GM12878 (cell line): ENCODE results near the gene FAM89A.

Experiments
- ASH2L ChIP-seq: fragments of 300-600, 200-600 bp; sonication (generic); IDR thresholded peaks from 2 replicates; pipeline ENCODE4 v1.6.1; 2017; ENCODE audit warnings: low read depth, mild to moderate bottlenecking, borderline replicate concordance
- EZH2 ChIP-seq: IDR thresholded peaks from 2 replicates; pipeline ENCODE4 v1.6.1; 2012; ENCODE audit warnings: low read depth, mild to moderate bottlenecking, control low read depth, inconsistent platforms, low read length, borderline replicate concordance; ENCODE audit not compliant: control insufficient read depth
- FOXK2 ChIP-seq: fragments of 450-650 bp; IDR thresholded peaks from 2 replicates; pipeline ENCODE4 v1.6.1; 2017; ENCODE audit warnings: mild to moderate bottlenecking, moderate library complexity
- NRF1 ChIP-seq: conservative IDR thresholded peaks from 2 replicates; pipeline ENCODE4 v1.6.1; 2011; ENCODE audit warnings: mild to moderate bottlenecking, low read depth, low read length, improper control_type of control experiment
- POLR2A ChIP-seq: IDR thresholded peaks from 2 replicates; pipeline ENCODE4 v1.6.1; 2011; ENCODE audit warnings: low read depth, mild to moderate bottlenecking, low read length
- RAD21 ChIP-seq: IDR thresholded peaks from 2 replicates; pipeline ENCODE4 v1.6.1; 2011; ENCODE audit warnings: mild to moderate bottlenecking, low read depth, low read length, moderate library complexity; ENCODE audit not compliant: insufficient read depth
- RFX5 ChIP-seq: IDR thresholded peaks from 2 replicates; pipeline ENCODE4 v1.6.1; 2011; ENCODE audit warnings: low read depth, low read length, improper control_type of control experiment
- SREBF2 ChIP-seq: IDR thresholded peaks from 2 replicates; pipeline ENCODE4 v1.6.1; 2012; ENCODE audit warnings: mild to moderate bottlenecking, low read length
- SRF ChIP-seq, 2 experiments: IDR thresholded peaks; 2 replicates each; pipeline ENCODE4 v1.6.1; 2011; ENCODE audit warnings: low read depth in 2 of 2, low read length in 2 of 2, mild to moderate bottlenecking in 1 of 2, moderate library complexity in 1 of 2
- USF1 ChIP-seq: IDR thresholded peaks from 2 replicates; pipeline ENCODE4 v1.6.1; 2011; ENCODE audit warnings: borderline replicate concordance, low read depth, mild to moderate bottlenecking, moderate library complexity, mixed read lengths, low read length; ENCODE audit not compliant: insufficient read depth; ENCODE audit errors: extremely low read length
- YY1 ChIP-seq: IDR thresholded peaks from 2 replicates; pipeline ENCODE4 v1.6.1; 2011; ENCODE audit warnings: low read depth, mild to moderate bottlenecking, low read length
- TF ChIP-seq, protein P1 (sequence below), 3 experiments: IDR thresholded peaks in 2 of 3; conservative IDR thresholded peaks in 1 of 3; 2 replicates each; pipeline ENCODE4 v1.5.1; 2011; ENCODE audit warnings: low read depth in 3 of 3, low read length in 3 of 3, mild to moderate bottlenecking in 3 of 3, control low read depth in 2 of 3, moderate library complexity in 2 of 3, inconsistent platforms in 1 of 3, mixed read lengths in 1 of 3; ENCODE audit not compliant: control insufficient read depth in 2 of 3, insufficient read depth in 1 of 3; ENCODE audit errors: extremely low read depth in 1 of 3
- TF ChIP-seq, protein P2 (sequence below): IDR thresholded peaks from 2 replicates; pipeline ENCODE4 v1.6.1; 2012; ENCODE audit warnings: low read depth, low read length, improper control_type of control experiment
- TF ChIP-seq, protein P3 (sequence below): fragments of 450-650 bp; formaldehyde crosslinking; IDR thresholded peaks from 2 replicates; pipeline ENCODE4 v1.5.0; 2022; ENCODE audit warnings: mild to moderate bottlenecking, missing genetic modification characterization

DNA sequence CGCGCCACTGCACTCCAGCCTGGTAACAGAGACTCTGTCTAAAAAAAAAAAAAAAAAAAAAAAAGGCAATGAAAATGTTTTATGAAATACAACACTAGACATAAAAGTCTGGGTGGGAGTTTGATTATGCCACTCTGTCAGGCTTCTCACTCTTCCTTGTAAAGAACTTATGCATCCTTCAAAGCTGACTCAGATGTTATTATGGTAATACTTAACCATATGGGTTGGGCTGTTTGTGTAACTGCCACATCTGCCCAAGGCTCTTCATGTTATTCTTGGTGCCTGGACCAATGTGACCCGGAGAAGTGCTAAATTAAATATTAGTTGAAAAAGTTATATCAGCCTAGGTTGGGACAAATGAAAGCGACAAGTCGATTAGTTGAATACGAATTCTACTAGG lies 23.8 kb downstream of the FAM89A start:
- TF ChIP-seq ASH2L (no peak), RFX5 (no peak), SREBF2 (no peak), FOXK2 (no peak), EZH2 (no peak), NRF1 (no peak), YY1 (no peak), USF1 (no peak), SRF (IDR thresholded peaks at IDR 0.05; ENCODE audit: low read depth in 2 of 2, low read length in 2 of 2) (no peak), RAD21 (no peak), POLR2A (no peak)
- TF ChIP-seq, protein P1, sequence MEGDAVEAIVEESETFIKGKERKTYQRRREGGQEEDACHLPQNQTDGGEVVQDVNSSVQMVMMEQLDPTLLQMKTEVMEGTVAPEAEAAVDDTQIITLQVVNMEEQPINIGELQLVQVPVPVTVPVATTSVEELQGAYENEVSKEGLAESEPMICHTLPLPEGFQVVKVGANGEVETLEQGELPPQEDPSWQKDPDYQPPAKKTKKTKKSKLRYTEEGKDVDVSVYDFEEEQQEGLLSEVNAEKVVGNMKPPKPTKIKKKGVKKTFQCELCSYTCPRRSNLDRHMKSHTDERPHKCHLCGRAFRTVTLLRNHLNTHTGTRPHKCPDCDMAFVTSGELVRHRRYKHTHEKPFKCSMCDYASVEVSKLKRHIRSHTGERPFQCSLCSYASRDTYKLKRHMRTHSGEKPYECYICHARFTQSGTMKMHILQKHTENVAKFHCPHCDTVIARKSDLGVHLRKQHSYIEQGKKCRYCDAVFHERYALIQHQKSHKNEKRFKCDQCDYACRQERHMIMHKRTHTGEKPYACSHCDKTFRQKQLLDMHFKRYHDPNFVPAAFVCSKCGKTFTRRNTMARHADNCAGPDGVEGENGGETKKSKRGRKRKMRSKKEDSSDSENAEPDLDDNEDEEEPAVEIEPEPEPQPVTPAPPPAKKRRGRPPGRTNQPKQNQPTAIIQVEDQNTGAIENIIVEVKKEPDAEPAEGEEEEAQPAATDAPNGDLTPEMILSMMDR (IDR thresholded peaks at IDR 0.05 in 2 of 3, conservative IDR thresholded peaks at IDR 0.05 in 1 of 3; ENCODE audit: control insufficient read depth in 2 of 3, extremely low read depth in 1 of 3, insufficient read depth in 1 of 3, low read depth in 3 of 3, low read length in 3 of 3), result no peak
- TF ChIP-seq, protein P2, sequence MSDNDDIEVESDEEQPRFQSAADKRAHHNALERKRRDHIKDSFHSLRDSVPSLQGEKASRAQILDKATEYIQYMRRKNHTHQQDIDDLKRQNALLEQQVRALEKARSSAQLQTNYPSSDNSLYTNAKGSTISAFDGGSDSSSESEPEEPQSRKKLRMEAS, result no peak
- TF ChIP-seq, protein P3, sequence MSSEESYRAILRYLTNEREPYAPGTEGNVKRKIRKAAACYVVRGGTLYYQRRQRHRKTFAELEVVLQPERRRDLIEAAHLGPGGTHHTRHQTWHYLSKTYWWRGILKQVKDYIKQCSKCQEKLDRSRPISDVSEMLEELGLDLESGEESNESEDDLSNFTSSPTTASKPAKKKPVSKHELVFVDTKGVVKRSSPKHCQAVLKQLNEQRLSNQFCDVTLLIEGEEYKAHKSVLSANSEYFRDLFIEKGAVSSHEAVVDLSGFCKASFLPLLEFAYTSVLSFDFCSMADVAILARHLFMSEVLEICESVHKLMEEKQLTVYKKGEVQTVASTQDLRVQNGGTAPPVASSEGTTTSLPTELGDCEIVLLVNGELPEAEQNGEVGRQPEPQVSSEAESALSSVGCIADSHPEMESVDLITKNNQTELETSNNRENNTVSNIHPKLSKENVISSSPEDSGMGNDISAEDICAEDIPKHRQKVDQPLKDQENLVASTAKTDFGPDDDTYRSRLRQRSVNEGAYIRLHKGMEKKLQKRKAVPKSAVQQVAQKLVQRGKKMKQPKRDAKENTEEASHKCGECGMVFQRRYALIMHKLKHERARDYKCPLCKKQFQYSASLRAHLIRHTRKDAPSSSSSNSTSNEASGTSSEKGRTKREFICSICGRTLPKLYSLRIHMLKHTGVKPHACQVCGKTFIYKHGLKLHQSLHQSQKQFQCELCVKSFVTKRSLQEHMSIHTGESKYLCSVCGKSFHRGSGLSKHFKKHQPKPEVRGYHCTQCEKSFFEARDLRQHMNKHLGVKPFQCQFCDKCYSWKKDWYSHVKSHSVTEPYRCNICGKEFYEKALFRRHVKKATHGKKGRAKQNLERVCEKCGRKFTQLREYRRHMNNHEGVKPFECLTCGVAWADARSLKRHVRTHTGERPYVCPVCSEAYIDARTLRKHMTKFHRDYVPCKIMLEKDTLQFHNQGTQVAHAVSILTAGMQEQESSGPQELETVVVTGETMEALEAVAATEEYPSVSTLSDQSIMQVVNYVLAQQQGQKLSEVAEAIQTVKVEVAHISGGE (CRISPR knock-in tag), result no peak
